Stomach (tissue), 9 donors: Measurements from ENCODE around the gene CSF1. TPM values are rescaled to one million over a fixed set of nuclear protein-coding genes. Genes with fewer than 3 reads are reported as not detected.

Experiments used
- DNase-seq, 2 donors: peaks; one replicate each; pipeline versions ENCODE4 v3.0.0 to v3.0.0-alpha.2; 2013 to 2019
- H3K27ac ChIP-seq, 5 donors: fragments of 200-600 bp in 4 of 5; sonication (generic) in 4 of 5; one replicate each; pipeline ENCODE4 v1.5.1; 2013 to 2019; ENCODE audit warnings: mild to moderate bottlenecking in 1 of 5, moderate library complexity in 1 of 5
- H3K27me3 ChIP-seq, 3 donors: fragments of 200-600 bp; sonication (generic); one replicate each; pipeline ENCODE4 v1.5.1; 2017 to 2019; ENCODE audit warnings: mixed run types in 1 of 3
- H3K36me3 ChIP-seq, 4 donors: fragments of 200-600 bp; sonication (generic); 1 replicate in 3 of 4; 2 replicates in 1 of 4; pipeline ENCODE4 v1.5.1; 2016 to 2019
- H3K4me1 ChIP-seq, 4 donors: fragments of 200-600 bp; sonication (generic); one replicate each; pipeline ENCODE4 v1.5.1; 2016 to 2019
- H3K4me3 ChIP-seq, 4 donors: fragments of 200-600 bp; sonication (generic) in 3 of 4; one replicate each; pipeline ENCODE4 v1.5.1; 2016 to 2019; ENCODE audit warnings: mild to moderate bottlenecking in 1 of 4
- H3K9me3 ChIP-seq, 4 donors: fragments of 200-600 bp; sonication (generic); one replicate each; pipeline ENCODE4 v1.5.1; 2016 to 2019
- EP300 ChIP-seq: sonication (generic); formaldehyde crosslinking; IDR thresholded peaks from one replicate; pipeline ENCODE4 v1.6.1; 2017; ENCODE audit warnings: antibody characterized with exemption
- POLR2A ChIP-seq, 4 donors: fragments of 450-650 bp; IDR thresholded peaks; one replicate each; pipeline ENCODE4 v1.6.1; 2016; ENCODE audit warnings: antibody characterized with exemption in 4 of 4, control low read depth in 2 of 4, mild to moderate bottlenecking in 1 of 4, moderate library complexity in 1 of 4
- POLR2AphosphoS5 ChIP-seq, 3 donors: sonication (generic); formaldehyde crosslinking; IDR thresholded peaks; one replicate each; pipeline ENCODE4 v1.6.1; 2016; ENCODE audit warnings: antibody characterized with exemption in 3 of 3
- WGBS, 5 donors: extraction: QIAGEN DNeasy Blood & Tissue Kit in 3 of 5; methylation state at CpG; one replicate each; pipeline versions ENCODE4 v1.1.5 to v1.1.7; 2013 to 2018; 5-methylcytosine and 5-hydroxymethylcytosine counted together
- intact Hi-C: fragments of 100-400 bp; cut with DNase I; formaldehyde crosslinking; loops from one replicate; pipeline ENCODE4 v1.15.1; 2023; ENCODE audit warnings: low total_unique reads
- polyA plus RNA-seq, 3 donors: library from polyadenylated mRNA; stranded (reverse); fragments of 200-250 nt; gene quantifications; one replicate each; pipeline ENCODE4 v1.2.3, GENCODE V29; 2013
- total RNA-seq, 5 donors: library from RNA; depleted of rRNA; stranded (reverse); fragments of >200 nt; gene quantifications; one replicate each; pipeline versions ENCODE4 v1.1.0 to v1.2.3, GENCODE V29; 2014 to 2016
- TF ChIP-seq, protein P1 (sequence below), 7 experiments: fragments of 450-650 bp in 4 of 7; fragments of 200-600 bp in 3 of 7; sonication (generic) in 3 of 7; IDR thresholded peaks; one replicate each; pipeline ENCODE4 v1.5.1; 2016 to 2019; ENCODE audit warnings: antibody characterized with exemption in 7 of 7, control low read depth in 2 of 7, mild to moderate bottlenecking in 1 of 7
- donor health status: healthy with polysubstance abuse.
- donor health status: Bipolar disorder and iron deficiency.
- donor health status: healthy.

The CSF1 gene
- total and polyA plus RNA-seq, 8 donors, result 6.6 to 82.3 (median 11.9) TPM

DNA sequence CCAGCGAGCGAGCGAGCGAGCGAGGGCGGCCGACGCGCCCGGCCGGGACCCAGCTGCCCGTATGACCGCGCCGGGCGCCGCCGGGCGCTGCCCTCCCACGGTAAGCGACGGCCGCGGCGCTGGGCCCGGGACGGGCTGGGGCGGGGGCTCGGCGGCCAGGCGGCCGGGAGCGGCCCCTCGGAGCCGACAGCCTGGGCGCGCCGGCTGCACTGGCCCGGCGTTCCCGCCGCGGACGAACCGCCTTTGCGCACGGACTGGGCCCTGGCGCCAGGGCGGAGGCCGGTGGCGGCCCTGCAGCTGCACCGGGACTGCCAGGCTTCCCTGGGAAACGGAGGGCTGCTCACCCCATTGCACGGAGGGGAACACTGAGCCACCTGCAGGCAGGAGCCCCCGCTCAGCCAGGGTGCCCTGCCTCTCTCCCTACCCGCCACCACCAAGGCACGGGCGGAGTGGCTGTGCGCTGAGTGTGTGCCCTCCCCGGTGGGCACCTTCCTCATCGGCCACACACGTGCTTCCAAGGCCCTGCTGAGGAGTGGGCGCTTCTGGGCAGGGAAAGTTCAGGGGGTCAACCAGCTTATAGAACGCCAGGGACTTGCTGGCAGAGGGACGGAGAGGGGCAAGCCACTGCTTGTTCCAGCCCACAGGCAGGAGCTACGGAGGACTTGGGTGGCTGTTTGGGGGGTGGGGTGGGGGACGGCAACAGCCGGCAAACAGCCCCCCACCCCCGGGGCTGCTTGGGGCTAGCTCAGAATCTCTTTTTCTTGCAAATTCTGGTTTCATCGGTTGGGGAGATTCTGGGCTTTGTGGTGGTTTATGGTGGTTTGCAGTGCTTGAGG, 532 bp downstream of the CSF1 start:
- peak overlapping the region; percentile 81 to 92 (median 86) for H3K27ac ChIP-seq
- H3K4me3 ChIP-seq, result peak overlapping the region; percentile 70 to 91 (median 76)
- WGBS, 5 donors, result 2 to 13% (median 5%) methylated on average over 7 to 70 of the region's 70 CpGs
- TF ChIP-seq, protein P1, sequence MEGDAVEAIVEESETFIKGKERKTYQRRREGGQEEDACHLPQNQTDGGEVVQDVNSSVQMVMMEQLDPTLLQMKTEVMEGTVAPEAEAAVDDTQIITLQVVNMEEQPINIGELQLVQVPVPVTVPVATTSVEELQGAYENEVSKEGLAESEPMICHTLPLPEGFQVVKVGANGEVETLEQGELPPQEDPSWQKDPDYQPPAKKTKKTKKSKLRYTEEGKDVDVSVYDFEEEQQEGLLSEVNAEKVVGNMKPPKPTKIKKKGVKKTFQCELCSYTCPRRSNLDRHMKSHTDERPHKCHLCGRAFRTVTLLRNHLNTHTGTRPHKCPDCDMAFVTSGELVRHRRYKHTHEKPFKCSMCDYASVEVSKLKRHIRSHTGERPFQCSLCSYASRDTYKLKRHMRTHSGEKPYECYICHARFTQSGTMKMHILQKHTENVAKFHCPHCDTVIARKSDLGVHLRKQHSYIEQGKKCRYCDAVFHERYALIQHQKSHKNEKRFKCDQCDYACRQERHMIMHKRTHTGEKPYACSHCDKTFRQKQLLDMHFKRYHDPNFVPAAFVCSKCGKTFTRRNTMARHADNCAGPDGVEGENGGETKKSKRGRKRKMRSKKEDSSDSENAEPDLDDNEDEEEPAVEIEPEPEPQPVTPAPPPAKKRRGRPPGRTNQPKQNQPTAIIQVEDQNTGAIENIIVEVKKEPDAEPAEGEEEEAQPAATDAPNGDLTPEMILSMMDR (IDR thresholded peaks at IDR 0.05), result no peak
- TF ChIP-seq POLR2AphosphoS5 (IDR thresholded peaks at IDR 0.05), result no peak
- TF ChIP-seq POLR2A (IDR thresholded peaks at IDR 0.05), result no peak
- no peak for TF ChIP-seq EP300
- intact Hi-C loops, result no loop called here
- H3K27me3 ChIP-seq, result no peaks in the 10 kb centered on the region
- peak in 1 of 2 donors; percentile 59 for DNase-seq
- H3K36me3 ChIP-seq, result peaks cover 7 to 17% (median 13%) of the 10 kb centered on the region in 4 donors
- peaks cover 44 to 75% (median 51%) of the 10 kb centered on the region in 4 donors for H3K4me1 ChIP-seq
- no peaks in the 10 kb centered on the region for H3K9me3 ChIP-seq

DNA sequence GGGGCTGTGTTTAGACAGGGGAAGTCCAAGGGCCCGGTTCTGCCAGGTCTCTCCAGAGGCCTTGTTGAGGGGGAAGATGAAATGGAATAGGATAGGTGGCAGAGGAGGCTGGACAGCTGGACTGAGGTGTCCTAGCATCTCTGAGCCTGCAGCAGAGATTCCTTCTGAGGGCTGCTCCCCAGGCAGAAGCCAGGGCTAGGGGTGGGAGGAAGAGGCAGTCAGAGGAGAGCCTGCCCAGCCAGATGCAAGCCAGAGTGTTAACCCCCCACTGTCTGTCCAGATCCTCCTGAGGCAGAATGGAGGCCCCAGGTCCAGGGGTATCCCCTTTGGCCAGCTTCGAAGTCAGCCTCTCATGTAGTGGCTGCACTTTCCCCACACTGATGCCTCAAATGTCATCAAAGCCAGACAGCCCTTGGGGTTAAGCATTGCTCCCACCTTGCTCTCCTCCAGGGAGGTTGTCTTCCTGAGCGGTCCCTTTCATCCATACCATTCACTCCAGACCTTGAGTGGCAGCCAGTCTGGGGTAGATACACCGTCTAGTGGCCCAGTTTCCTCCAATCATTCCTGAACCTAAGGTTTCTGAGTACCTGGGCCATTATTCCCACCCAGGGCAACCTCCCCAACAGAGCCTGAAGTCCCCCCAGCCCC, 1.7 kb downstream of the CSF1 start:
- intact Hi-C loops, result no loop called here
- peak overlapping the region; percentile 37 to 92 (median 86) for H3K27ac ChIP-seq
- peaks cover 44 to 72% (median 51%) of the 10 kb centered on the region in 4 donors for H3K4me1 ChIP-seq
- peaks cover 18 to 28% (median 24%) of the 10 kb centered on the region in 4 donors for H3K36me3 ChIP-seq
- 48 to 66% (median 57%) methylated on average over 4 of the region's 4 CpGs for WGBS, 5 donors
- TF ChIP-seq, protein P1 (IDR thresholded peaks at IDR 0.05), result no peak
- no peak for TF ChIP-seq POLR2AphosphoS5 (IDR thresholded peaks at IDR 0.05)
- no peak for TF ChIP-seq EP300
- TF ChIP-seq POLR2A (IDR thresholded peaks at IDR 0.05), result no peak
- no peaks in the 10 kb centered on the region for H3K9me3 ChIP-seq
- no peak for DNase-seq
- H3K27me3 ChIP-seq, result no peaks in the 10 kb centered on the region
- H3K4me3 ChIP-seq, result peak overlapping the region; percentile 70 to 91 (median 76)

DNA sequence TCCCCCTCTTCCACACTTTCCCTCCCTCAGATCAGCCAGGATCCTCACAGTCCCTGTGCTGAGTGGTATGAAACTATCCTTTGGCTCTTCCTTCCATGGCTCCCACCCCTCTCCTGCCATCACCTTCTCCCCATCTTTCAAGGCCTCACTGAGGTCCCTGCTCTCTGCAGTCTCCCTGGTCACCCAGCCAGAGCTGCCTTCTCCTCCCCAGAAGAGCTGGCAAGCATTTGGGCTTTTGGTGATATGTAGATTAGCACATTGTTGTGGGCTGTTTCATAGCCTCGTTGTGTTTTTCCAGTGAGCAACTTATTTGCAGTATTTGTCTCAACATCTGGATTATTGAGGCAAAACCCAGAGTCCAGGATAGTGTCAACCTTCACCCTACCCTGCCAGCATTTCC, 2.2 kb downstream of the CSF1 start:
- intact Hi-C loops, result no loop called here
- H3K4me1 ChIP-seq, result peaks cover 44 to 78% (median 51%) of the 10 kb centered on the region in 4 donors
- H3K27me3 ChIP-seq, result no peaks in the 10 kb centered on the region
- peak overlapping the region; percentile 70 to 91 (median 76) for H3K4me3 ChIP-seq
- no peak for TF ChIP-seq POLR2AphosphoS5 (IDR thresholded peaks at IDR 0.05)
- H3K36me3 ChIP-seq, result peaks cover 24 to 34% (median 30%) of the 10 kb centered on the region in 4 donors
- no peak for DNase-seq
- WGBS, 5 donors, result 5 to 20% (median 7%) methylated on average over 1 of the region's 1 CpG
- peak overlapping the region; percentile 4 to 92 (median 86) for H3K27ac ChIP-seq
- H3K9me3 ChIP-seq, result no peaks in the 10 kb centered on the region

DNA sequence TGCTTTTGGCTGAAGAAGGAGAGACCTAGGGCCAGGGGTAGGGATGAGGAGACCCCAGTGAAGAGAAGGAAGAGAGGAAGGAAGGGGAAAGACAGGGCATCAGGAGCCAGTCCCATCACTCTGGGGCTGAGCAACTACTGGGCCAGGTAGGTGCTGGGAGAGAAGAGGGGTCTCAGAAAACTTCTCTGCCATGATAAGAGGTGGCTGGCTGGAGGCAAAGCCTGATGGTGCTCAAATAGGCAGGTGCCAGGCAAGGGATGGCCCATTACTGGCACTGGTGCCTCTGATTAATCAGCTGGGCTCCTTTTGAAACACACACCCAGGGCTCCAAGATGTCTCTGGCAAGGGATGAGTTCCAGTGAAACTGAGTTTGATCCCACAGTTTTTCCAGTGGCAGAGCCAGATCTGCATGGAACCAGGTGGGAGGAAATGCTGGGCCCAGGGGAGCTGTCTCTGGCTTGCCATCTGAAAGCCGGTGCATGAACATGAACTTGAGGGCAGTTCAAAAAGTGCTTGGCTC, 2.8 kb downstream of the CSF1 start:
- peaks cover 26 to 39% (median 35%) of the 10 kb centered on the region in 4 donors for H3K36me3 ChIP-seq
- 58 to 82% (median 71%) methylated on average over 1 of the region's 1 CpG for WGBS, 5 donors
- TF ChIP-seq POLR2AphosphoS5 (IDR thresholded peaks at IDR 0.05), result no peak
- TF ChIP-seq, protein P1 (IDR thresholded peaks at IDR 0.05), result no peak

More for the DNA sequence above, 2.8 kb downstream of the CSF1 start:
- no peaks in the 10 kb centered on the region for H3K27me3 ChIP-seq
- DNase-seq, result no peak
- peak overlapping the region; percentile 4 to 92 (median 86) for H3K27ac ChIP-seq
- intact Hi-C loops, result no loop called here
- H3K4me3 ChIP-seq, result peak overlapping the region; percentile 70 to 91 (median 76)
- peaks cover 44 to 83% (median 55%) of the 10 kb centered on the region in 4 donors for H3K4me1 ChIP-seq
- H3K9me3 ChIP-seq, result no peaks in the 10 kb centered on the region
